Stimulated activated CD4-positive, alpha-beta T cell treated with anti-CD3 and anti-CD28 coated beads, Interleukin-4, amount 100 ng/mL, for 1 hour (primary cell): ENCODE measurements around the gene FATE1.

Experiments used
- DNase-seq: peaks from one replicate; pipeline ENCODE4 v3.0.0-alpha.2; 2020

The FATE1 gene

GRCh38 chrX:151745651-151746050 lies 29.8 kb downstream of the FATE1 start:
- no peak for DNase-seq

GRCh38 chrX:151746502-151746901 lies 30.7 kb downstream of the FATE1 start:
- DNase-seq = no peak

- no peak for DNase-seq
These were observed 34.7 kb downstream of the FATE1 start for GRCh38 chrX:151750511-151750910.

GRCh38 chrX:151752847-151753246 lies 37.0 kb downstream of the FATE1 start:
- no peak for DNase-seq

GRCh38 chrX:151753313-151754046 lies 37.6 kb downstream of the FATE1 start:
- DNase-seq = no peak

GRCh38 chrX:151754047-151754429 lies 38.2 kb downstream of the FATE1 start:
- no peak for DNase-seq

GRCh38 chrX:151754641-151755215 lies 38.9 kb downstream of the FATE1 start:
- DNase-seq = no peak

- no peak for DNase-seq
These were observed 43.3 kb downstream of the FATE1 start for GRCh38 chrX:151759041-151759708.

- DNase-seq = no peak
These were observed 47.0 kb downstream of the FATE1 start for GRCh38 chrX:151762802-151763201.

GRCh38 chrX:151763711-151764110 lies 47.9 kb downstream of the FATE1 start:
- no peak for DNase-seq

GRCh38 chrX:151765026-151765425 lies 49.2 kb downstream of the FATE1 start:
- DNase-seq = no peak

GRCh38 chrX:151771726-151772125 lies 55.9 kb downstream of the FATE1 start:
- no peak for DNase-seq
